IPS DF 4.7 (cell line): ENCODE measurements around the gene C1orf56.
"Not testable (repeated sequence)": the region's sequence is repeated elsewhere in the genome, so short reads cannot be mapped to it uniquely, and the experiment has no call there.

Experiments used
- DNase-seq: peaks from one replicate; pipeline ENCODE4 v3.0.0-alpha.2; 2013; ENCODE audit warnings: low spot score; ENCODE audit errors: extremely low read depth

C1orf56 gene

DNA sequence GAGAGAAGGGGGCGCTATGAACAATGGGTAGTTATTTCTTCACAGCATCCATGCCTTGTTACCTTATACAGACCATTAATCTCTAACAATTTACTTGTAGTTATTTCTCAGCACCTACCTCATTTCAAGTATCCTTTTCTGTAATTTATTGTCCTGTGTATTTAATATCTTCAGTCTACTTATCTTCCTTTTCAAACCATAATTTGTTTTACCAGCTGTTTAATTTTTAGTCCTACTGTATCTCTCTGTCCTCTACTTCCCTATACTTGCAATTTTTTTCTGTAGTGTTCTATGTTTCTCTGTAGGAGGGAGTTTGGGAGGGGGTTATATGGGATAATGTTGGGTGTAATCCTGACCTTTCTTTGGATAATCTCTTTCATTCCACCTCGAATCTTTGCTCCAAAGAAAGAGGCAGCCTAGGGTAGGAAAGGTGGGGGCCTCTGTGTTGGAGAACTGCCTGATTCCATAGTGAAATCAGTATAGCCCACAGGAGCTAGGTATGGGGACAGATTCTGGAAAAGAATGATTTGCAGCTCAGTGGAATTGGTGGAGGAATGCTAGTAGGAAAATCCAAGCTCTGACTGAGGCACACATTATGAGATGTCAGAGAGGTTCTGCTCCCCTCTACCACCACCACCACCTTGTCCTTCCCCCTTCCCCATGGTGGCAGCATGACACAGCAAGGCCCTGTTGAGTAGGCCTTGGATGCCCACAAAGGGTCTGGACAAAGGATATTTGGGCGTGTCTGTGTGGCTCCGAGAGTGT is 13.3 kb downstream of the C1orf56 start:
- DNase-seq: no peak

DNA sequence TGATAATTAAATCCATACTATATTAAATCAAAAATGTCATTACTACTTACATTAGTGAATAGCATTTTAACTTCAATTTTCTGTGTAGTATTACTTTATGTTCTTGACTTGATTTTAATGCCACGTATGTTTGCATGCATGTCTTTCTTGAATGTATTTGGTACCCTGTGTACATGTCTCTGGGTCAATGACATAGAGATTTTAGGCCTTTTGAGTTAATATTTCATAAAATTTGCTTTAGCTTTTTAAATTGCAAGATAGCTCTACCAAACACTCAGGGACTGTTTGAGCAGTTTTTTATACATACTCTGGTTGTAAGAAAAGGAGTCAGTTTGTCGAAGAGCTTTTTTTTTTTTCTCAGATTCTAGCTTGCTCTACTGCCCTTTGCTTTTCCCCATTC is 14.2 kb downstream of the C1orf56 start:
- no peak for DNase-seq

DNA sequence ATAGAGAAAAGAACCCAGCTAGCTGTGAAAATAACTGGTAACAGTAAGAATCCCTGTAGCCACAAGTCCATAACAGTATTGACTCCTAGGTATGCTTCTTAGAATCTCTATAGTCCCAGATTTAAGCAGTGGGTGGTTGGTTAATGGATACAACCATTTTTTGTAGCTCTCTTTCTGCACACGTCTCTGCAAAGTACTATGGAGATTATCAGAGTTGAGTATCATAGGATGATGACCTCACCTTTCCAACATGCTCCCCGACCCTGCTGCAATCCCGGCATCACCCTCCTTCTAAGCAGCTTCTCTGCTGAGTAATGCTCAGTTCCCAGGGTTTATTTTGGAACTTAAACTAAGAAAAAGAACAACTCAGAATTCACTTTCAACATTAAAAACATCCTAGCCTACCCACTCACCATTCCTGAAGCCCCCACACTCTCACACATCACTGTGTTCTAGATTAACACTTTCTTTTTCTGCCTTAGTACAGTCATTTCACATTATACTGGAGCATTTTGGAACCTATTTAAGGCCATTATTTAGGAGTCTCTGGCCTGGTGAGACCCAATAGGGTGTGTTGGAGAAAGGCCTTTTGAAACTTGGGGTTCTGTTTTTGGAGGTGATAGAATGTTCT is 15.3 kb downstream of the C1orf56 start:
- no peak for DNase-seq

- no peak for DNase-seq
Measured at GRCh38 chr1:151065089-151065645, 17.6 kb downstream of the C1orf56 start.

DNA sequence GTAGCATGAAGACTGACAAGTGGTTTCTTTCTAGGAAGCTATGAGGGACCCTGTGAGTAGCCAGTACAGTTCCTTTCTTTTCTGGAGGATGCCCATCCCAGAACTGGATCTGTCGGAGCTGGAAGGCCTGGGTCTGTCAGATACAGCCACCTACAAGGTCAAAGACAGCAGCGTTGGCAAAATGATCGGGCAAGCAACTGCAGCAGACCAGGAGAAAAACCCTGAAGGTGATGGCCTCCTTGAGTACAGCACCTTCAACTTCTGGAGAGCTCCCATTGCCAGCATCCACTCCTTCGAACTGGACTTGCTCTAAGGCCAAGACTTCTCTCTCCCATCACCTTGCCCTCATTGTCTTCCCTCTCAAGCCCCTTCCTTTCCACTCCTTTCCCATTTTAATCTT is 19.6 kb downstream of the C1orf56 start:
- no peak for DNase-seq

- DNase-seq: no peak
Measured at GRCh38 chr1:151069103-151069486, 21.5 kb downstream of the C1orf56 start.

- DNase-seq: peak; percentile 62
Measured at GRCh38 chr1:151070474-151071276, 23.1 kb downstream of the C1orf56 start, which contains the start of gene GABPB2. TSS of gene GABPB2 (plus strand) at chr1:151070761. CDS start at chr1:151088190, 17,429 bp downstream.

- no peak for DNase-seq
Measured at GRCh38 chr1:151072224-151072623, 24.7 kb downstream of the C1orf56 start.

DNA sequence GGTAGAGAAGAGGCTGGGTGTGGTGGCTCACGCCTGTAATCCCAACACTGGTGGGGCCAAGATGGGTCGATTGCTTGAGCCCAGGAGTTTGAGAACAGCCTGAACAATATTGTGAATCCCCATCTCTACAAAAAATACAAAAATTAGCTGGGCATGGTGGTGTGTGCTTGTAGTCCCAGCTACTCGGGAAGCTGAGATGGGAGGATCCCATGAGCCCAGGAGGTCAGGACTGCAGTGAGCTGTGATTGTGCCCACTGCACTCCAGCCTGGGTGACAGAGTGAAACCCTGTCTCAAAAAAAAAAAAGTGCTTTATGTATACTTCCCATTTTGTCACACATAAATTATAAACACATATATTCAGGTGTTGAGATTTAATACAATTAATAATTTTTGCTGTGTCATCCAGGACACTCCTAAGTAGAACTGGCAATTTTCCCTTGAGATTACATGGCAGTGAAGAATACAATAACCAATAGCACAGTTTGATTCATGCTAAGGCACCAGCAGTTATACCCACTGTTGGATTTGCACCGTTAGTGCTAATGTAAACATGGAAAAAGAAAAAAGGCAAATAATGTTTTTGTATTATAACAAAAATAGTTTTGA is 38.5 kb downstream of the C1orf56 start:
- no peak for DNase-seq

DNA sequence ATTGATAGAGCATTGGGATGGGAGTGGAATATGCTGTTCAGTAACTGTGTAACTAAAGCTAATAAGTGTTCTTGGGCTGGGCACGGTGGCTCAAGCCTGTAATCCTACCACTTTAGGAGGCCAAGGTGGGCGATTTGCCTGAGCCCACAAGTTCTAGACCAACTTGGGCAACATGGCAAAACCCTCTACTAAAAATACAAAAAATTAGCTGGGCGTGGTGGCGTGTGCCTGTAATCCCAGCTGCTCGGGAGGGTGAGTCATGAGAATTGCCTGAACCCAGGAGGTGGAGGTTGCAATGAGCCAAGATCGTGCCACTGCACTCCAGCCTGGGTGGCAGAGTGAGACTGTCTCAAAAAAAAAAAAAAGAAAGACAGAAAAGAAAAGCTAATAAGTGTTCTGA is 49.9 kb downstream of the C1orf56 start:
- not testable (repeated sequence) for DNase-seq

- DNase-seq: no peak
Measured at GRCh38 chr1:151098126-151098525, 50.6 kb downstream of the C1orf56 start.
